Measurements from ENCODE around the gene FEM1A. TPM values are rescaled to one million over a fixed set of nuclear protein-coding genes. Genes with fewer than 3 reads are reported as not detected.

The FEM1A gene
- total and polyA plus RNA-seq, 2 of the 13 experiments (the other 11 are each of a cell fraction or from before 2014, with no cell fraction given): 3.2 to 10.8 TPM

- TF ChIP-seq AHDC1 (CRISPR knock-in tag; IDR thresholded peaks at IDR 0.05; ENCODE audit: borderline replicate concordance) (no peak; the same call in 1 of the 2 replicates), MED1 (CRISPR knock-in tag; IDR thresholded peaks at IDR 0.05) (no peak), ZNF569 (CRISPR knock-in tag; IDR thresholded peaks at IDR 0.05; ENCODE audit: borderline replicate concordance) (no peak), CHD2 (IDR thresholded peaks at IDR 0.05; ENCODE audit: low read depth, low read length) (peak; percentile 61; the same call in 1 of the 2 replicates), ZNF136 (CRISPR knock-in tag; IDR thresholded peaks at IDR 0.05; ENCODE audit: low read depth) (0 out of 2 replicates have a peak, but pooled peaks have one; percentile 59), GABPA (IDR thresholded peaks at IDR 0.05; ENCODE audit: low read depth, low read length) (peak; percentile 75), GABPA (CRISPR knock-in tag; IDR thresholded peaks at IDR 0.05; ENCODE audit: low read depth) (peak; percentile 97), ZBTB44 (CRISPR knock-in tag; IDR thresholded peaks at IDR 0.05) (0 out of 2 replicates have a peak, but pooled peaks have one; percentile 36), ZNF552 (CRISPR knock-in tag; IDR thresholded peaks at IDR 0.05; ENCODE audit: borderline replicate concordance) (no peak), AGO1 (IDR thresholded peaks at IDR 0.05; ENCODE audit: low read depth, low read length, poor library complexity, severe bottlenecking) (no peak), NFKB2 (CRISPR knock-in tag; IDR thresholded peaks at IDR 0.05; ENCODE audit: borderline replicate concordance) (peak; percentile 58; the same call in 1 of the 2 replicates), MXD1 (CRISPR knock-in tag; IDR thresholded peaks at IDR 0.05) (peak; percentile 12; the same call in 1 of the 2 replicates), ATF2 (CRISPR knock-in tag; IDR thresholded peaks at IDR 0.05) (0 out of 2 replicates have a peak, but pooled peaks have one; percentile 1), ZNF331 (CRISPR knock-in tag; IDR thresholded peaks at IDR 0.05) (no peak), RAD51 (IDR thresholded peaks at IDR 0.05; ENCODE audit: borderline replicate concordance) (0 out of 2 replicates have a peak, but pooled peaks have one; percentile 10), ZNF766 (CRISPR knock-in tag; IDR thresholded peaks at IDR 0.05; ENCODE audit: borderline replicate concordance) (0 out of 2 replicates have a peak, but pooled peaks have one; percentile 21), HIVEP1 (CRISPR knock-in tag; IDR thresholded peaks at IDR 0.05) (peak; percentile 45; the same call in 1 of the 2 replicates), ZBTB37 (CRISPR knock-in tag; IDR thresholded peaks at IDR 0.05) (no peak)
Measured at GRCh38 chr19:4791183-4792018, at the start of gene FEM1A (continued).
